ENCODE data around the gene POLR2B.
A peak's percentile ranks its signal among the peaks of the same experiment; 100 is the strongest.

Gene POLR2B

DNA sequence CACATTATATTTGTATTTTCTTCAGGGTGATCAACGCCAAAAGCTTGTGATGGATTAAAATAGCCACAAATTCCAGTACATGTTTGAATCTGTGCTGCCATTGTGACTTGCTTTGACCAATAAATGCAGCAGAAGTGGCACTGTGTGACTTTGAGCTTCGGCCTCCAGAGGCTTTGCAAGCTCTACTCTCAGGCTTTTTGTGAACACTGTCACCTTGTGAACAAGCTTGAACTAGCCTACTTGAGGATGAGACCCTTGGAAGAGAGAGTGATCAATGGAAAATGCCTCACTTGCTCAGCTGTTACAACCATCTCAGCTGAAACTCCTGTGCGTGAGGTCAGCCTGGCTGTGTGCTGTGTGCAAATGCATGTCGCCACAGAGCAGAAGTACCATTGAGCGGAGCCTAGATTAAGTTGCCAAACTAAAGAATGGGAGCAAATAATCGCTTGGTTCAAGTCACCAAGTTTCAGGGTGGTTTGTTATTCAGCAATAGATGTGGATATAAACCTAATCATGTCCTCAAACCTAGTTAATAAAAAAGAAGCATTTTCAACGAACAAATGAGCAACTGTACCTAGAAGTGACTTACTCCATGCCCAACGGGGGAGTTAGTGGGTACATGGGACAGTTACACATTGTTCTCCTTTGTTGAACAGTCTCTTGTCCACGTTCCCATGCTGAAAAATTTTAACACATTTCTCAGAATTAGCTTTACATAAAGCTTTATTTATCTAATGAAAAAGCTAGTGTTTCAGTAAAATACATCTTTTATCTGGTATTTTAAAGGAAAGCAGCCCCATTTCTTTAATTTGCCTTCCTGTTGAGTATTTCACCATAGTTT, 24.8 kb upstream of the POLR2B start:
- no peak overlapping the region for H3K27ac ChIP-seq
- TF ChIP-seq CTCF (IDR thresholded peaks at IDR 0.05): no peak
- no peak for TF ChIP-seq ZFX (IDR thresholded peaks at IDR 0.05; ENCODE audit: borderline replicate concordance)

DNA sequence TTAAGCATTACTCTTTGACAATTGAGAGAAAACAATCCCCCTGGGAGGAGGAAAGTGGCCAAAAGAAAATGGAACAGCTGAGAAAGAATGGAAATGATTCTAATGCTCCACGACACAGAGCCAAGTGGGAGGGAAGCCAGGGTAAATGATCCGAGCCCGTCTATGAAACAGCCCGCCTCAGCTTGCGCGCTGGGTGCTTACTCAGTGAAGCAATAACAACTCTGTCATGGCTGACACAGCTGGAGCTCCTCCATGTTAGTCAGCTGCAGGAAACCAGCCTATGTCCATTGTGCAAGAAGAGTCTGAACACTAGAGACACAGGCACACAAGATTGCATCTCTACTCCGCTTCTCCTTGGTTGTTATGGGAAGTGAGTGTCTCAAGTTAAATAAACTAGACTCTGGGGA, 20.6 kb upstream of the POLR2B start:
- H3K27ac ChIP-seq: no peak overlapping the region
- no peak for TF ChIP-seq CTCF (IDR thresholded peaks at IDR 0.05)
- no peak for TF ChIP-seq ZFX (IDR thresholded peaks at IDR 0.05; ENCODE audit: borderline replicate concordance)

DNA sequence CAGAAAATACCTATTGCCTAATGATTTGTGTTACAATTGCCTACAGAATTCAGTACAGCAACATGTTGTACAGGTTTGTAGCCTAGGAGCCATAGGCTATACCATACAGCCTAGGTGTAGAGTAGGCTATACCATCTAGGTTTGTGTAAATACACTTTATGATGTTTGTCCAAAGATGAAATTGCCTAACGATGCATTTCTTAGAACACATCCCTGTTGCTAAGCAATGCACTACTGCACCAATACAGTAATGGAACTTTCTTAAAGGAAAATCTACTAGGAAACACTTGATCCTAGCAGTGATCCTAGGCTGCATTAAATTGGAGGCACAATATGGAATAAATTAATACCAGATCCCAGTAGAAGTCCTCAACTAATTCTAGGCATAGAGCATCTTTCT, 19.6 kb upstream of the POLR2B start:
- no peak overlapping the region; the same call in 1 of the 2 replicates for H3K27ac ChIP-seq
- TF ChIP-seq ZFX (IDR thresholded peaks at IDR 0.05; ENCODE audit: borderline replicate concordance): no peak
- TF ChIP-seq CTCF (IDR thresholded peaks at IDR 0.05): no peak

DNA sequence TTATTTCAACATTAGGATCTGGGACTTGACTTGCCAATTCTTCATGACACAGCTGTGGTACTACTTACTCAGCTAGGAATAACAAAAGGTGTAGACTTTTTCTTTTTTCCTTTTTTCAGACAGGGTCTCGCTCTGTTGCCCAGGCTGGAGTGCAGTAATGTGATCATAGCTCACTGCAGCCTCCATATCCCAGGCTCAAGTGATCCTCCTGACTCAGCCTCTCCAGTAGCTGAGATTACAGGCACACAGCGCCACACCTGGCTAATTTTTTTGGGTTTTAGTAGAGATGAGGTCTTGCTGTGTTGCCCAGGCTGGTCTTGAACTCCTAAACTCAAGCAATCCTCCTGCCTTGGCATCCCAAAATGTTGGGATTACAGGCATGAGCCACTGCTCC, 17.6 kb upstream of the POLR2B start:
- H3K27ac ChIP-seq: 0 out of 2 replicates have a peak overlapping the region, but pooled peaks have one; percentile 18
- TF ChIP-seq ZFX (IDR thresholded peaks at IDR 0.05; ENCODE audit: borderline replicate concordance) (no peak), CTCF (IDR thresholded peaks at IDR 0.05) (no peak)

DNA sequence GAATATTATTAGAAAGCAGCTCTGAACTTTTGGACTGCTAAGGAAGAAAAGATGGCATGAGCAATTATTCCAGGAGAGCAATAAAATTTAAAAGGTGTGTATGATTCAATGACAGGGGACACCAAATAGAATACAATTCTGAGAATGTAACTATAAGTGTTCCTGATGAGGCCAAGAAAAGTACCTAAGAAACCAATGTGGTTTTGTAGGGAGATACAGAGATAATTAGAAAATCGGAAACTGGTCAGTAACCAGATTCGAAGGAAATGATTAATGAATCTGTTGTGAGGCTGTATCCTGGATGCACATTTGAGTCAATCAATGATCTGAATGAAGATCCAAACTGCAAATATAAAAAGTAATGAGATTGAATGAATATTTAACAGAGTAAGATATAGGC, 7.3 kb upstream of the POLR2B start:
- no peak for TF ChIP-seq CTCF (IDR thresholded peaks at IDR 0.05)
- TF ChIP-seq ZFX (IDR thresholded peaks at IDR 0.05; ENCODE audit: borderline replicate concordance): no peak
- H3K27ac ChIP-seq: no peak overlapping the region

DNA sequence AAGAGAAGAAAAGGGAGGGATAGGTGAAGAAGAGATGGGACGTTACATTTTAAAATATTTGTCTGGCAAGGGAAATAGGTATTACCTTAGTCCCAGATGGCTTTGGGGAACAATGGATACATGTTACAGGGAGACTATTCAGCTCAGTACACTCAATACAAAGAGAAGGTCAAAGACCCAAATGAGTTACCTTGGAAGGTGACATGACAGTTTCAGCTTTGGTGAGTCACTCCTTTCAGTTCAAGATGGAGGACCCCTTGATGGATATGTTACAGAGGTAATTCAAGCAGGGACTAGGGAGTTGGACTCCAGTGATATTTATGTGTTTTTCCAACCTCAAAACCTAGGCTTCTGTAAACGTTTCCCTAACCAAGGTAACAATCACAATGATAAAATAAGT, 6.3 kb upstream of the POLR2B start:
- H3K27ac ChIP-seq: no peak overlapping the region
- no peak for TF ChIP-seq CTCF (IDR thresholded peaks at IDR 0.05)
- no peak for TF ChIP-seq ZFX (IDR thresholded peaks at IDR 0.05; ENCODE audit: borderline replicate concordance)

DNA sequence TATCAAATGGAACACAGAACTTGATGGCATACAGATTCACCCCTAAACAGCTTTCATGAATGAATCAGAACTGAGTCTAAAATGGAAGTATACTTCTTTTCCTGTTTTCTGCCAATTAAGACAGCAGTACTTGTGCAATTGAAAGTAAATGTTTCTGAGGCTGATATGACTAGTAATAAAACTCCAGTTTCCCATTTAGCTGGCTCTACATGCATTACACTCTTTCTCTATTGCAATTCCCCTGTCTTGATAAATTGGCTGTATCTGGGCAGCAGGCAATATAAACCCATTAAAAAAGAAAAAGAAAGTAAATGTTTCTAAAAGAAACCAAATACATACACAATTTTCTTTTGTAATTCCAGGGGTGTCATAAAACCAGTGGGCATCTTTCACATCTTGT, 5.9 kb upstream of the POLR2B start:
- no peak for TF ChIP-seq CTCF (IDR thresholded peaks at IDR 0.05)
- no peak for TF ChIP-seq ZFX (IDR thresholded peaks at IDR 0.05; ENCODE audit: borderline replicate concordance)
- H3K27ac ChIP-seq: no peak overlapping the region

Measured in 22Rv1 (cell line).